GM19099 (cell line): ENCODE data around the gene NIN.

ENCODE experiments used
- POLR2A ChIP-seq: IDR thresholded peaks from 3 replicates; pipeline ENCODE4 v1.6.1; 2011; ENCODE audit warnings: low read depth; ENCODE audit not compliant: insufficient read length; ENCODE audit errors: extremely low read depth

Gene NIN

GRCh38 chr14:50830044-50830931, 674 bp downstream of the NIN start:
- TF ChIP-seq POLR2A = no peak

GRCh38 chr14:50829489-50830043, 1.4 kb downstream of the NIN start:
- no peak for TF ChIP-seq POLR2A

DNA sequence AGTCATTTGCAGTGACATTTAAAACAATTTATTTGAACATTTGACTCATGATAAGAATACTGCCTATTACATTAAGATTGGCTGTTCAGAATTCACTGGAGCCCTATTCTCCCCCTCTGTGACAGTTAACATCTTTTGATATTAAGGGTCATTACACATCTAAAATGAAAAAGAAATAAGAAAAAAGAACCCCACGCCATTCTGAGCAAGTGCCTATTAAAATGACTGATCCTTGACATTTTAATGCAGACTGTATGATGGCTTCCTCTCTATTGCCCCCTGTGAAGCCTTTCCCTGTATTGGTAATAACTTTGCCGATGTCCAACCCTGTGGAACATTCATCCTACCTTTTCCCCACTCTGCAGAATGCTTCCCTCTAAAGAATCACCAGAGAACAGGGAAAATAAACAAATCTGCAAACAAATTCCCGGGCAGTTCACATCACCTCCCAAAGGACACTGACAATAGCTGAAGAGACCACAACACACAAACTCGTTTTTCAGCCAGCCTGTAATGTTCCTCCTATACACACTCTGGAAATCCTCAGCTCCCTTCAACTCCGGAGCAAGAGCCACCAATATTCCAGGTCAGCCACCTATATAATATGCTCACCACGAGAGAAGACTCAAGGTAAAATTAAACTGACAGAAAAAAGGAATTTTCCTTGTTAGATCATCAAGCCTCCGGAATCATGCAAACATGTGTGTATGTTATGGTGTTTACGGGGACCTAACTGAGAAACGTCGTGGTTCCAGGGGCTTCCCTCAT, 2.1 kb downstream of the NIN start:
- no peak for TF ChIP-seq POLR2A

DNA sequence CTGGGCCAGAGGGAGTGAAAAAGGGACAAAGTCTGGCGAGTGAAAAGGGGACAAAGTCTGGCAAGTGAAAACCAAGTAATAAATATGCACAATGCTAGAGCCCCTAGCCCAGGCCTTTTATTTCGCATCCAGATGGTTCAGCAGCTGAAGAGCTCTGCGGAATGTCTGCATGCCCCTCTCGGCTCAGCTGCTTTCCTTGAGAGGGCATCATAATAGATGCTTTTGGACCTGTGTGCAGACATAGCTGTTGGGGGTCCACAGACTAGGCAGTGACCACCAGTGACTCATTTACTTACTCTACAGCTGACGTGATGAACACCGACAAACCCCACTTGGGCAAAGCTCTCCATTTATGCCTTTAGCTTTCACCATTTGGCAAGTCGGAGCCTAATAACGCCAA, 4.3 kb downstream of the NIN start:
- TF ChIP-seq POLR2A = no peak

DNA sequence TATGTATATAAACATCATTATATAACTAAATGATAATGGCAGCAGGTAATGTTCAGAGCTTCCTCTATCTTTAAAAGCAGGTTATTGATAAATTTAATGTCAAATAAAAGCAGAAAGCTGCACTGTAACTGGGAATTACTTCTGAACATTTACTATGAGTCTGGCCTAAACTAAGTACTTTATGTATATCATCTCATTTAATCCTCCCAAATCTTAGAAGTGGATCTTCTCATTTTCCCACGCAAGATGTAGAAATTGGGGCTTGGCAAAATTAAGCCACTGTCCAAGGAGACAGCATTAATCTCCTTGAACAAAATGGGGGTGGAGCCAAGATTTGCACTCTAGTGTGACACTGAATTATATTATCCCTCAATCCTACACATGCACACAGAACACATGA, 5.7 kb downstream of the NIN start:
- TF ChIP-seq POLR2A = no peak

GRCh38 chr14:50823762-50824636, 7.0 kb downstream of the NIN start:
- peak; percentile 60 for TF ChIP-seq POLR2A

- no peak for TF ChIP-seq POLR2A
These were observed 7.8 kb downstream of the NIN start for GRCh38 chr14:50823051-50823761.

GRCh38 chr14:50822501-50823042, 8.4 kb downstream of the NIN start:
- no peak for TF ChIP-seq POLR2A

DNA sequence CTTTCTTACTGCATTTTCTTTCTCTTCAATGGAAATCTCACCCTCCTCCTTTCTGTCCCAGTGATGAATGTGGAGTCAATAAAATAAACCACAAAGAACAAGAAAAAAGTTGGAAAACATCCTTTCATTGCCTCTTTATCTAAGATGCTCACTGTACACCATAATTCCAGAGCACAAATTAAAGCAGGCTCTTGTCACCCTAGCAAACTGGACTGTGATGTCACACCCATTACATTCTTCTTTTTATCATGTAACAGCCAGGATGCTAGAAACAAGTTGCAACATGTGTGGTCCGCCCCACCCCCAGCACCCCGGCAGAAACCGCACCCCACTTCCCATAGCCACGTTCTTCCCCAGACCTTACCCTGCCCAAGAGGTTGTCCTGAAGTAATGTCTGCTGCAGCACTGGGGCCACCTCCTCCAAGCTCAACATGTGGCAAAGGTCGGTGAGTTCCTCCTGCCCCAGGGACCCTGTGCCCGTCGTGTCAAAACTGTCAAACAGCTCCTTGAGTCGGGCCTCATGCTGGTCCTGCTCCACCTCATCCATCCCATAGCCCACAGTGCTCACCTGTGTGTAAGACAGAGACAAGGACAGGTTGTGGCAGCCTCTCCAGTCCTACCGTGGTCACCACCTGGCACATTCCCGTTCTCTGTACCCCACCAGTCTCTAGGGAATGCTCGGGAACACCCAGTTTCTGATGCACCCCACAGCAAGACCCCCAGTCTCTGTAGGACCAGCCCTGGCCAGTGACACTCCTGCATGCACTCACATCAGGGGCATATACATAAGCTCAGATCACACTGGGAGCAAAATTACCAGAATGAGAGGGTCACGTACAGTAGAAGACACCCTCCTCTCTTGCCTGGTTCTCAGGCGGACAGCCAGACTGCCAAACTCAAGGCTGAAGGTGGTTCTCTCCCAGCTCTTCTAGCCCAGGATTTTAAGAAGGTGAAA, 9.2 kb downstream of the NIN start:
- TF ChIP-seq POLR2A = peak; percentile 33

- TF ChIP-seq POLR2A = no peak
These were observed 10.0 kb downstream of the NIN start for GRCh38 chr14:50820786-50821509.

- TF ChIP-seq POLR2A = no peak
These were observed 14.4 kb downstream of the NIN start for GRCh38 chr14:50816395-50817047.

DNA sequence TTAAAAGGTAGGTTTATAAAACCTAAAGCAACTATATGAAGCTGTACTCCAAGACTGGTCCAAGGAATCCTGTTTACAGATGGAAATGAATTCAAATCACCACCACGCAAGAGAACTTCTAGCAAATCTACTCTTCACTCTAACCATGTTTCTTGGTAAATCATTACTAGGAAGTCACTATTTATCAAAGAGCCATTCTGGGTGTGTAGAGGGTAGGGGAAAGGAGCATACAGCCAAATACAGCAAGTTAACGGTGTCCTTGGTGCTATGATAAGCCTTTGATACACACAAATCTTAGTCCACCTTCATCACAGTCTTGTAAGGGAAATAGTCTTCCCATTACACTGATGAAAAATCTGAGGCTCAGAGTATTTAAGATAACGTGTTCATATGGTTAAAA, 16.8 kb downstream of the NIN start:
- no peak for TF ChIP-seq POLR2A
